ENCODE results near the gene KIRREL2.
"Not testable (repeated sequence)": the region's sequence is repeated elsewhere in the genome, so short reads cannot be mapped to it uniquely, and the experiment has no call there.

The KIRREL2 gene

DNA sequence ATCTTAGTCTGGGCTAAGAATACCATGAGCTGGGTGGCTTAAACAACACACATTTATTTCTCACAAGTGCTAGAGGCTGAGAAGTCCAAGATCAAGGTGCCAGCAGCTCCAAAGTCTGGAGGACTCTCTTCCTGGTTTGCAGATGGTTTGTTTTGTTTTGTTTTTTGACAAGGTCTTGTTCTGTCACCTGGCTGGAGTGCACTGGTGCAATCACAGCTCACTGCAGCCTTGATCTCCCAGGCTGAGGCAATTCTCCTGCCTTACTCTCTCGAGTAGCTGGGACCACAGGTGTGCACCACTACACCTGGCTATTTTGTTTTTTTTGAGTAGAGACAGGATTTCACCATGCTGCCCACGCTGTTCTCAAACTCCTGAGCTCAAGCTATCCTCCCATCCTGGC, 27.2 kb downstream of the KIRREL2 start:
- H3K4me3 ChIP-seq (ENCODE audit: low read length): no peak overlapping the region
- no peak for DNase-seq (ENCODE audit: low read depth)
- TF ChIP-seq, protein P1, sequence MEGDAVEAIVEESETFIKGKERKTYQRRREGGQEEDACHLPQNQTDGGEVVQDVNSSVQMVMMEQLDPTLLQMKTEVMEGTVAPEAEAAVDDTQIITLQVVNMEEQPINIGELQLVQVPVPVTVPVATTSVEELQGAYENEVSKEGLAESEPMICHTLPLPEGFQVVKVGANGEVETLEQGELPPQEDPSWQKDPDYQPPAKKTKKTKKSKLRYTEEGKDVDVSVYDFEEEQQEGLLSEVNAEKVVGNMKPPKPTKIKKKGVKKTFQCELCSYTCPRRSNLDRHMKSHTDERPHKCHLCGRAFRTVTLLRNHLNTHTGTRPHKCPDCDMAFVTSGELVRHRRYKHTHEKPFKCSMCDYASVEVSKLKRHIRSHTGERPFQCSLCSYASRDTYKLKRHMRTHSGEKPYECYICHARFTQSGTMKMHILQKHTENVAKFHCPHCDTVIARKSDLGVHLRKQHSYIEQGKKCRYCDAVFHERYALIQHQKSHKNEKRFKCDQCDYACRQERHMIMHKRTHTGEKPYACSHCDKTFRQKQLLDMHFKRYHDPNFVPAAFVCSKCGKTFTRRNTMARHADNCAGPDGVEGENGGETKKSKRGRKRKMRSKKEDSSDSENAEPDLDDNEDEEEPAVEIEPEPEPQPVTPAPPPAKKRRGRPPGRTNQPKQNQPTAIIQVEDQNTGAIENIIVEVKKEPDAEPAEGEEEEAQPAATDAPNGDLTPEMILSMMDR (conservative IDR thresholded peaks at IDR 0.05; ENCODE audit: low read length): no peak

DNA sequence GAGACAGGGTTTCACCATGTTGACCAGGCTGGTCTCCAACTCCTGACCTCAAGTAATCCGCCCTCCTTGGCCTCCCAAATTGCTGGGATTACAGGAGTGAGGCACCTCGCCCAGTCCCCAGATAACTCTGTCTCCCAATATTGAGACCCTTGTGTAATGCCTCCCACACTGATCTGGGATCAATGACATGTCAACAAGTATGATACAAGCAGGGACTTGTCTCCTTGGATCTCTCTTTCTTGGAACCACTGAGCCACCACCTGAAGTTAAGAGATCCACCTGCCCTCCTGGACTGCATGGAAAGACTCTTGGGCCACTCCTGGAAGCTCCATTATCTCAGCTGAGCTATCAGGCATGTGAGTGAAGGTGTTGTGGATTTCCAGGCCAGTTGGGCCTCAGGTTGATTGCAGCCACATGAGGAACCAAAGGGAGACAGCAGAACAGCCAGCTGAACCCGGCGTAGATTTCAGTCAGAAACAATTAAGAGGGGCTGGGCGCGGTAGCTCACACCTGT, 28.6 kb downstream of the KIRREL2 start:
- no peak overlapping the region for H3K4me3 ChIP-seq (ENCODE audit: low read length)
- TF ChIP-seq, protein P1 (conservative IDR thresholded peaks at IDR 0.05; ENCODE audit: low read length): no peak
- DNase-seq (ENCODE audit: low read depth): no peak

DNA sequence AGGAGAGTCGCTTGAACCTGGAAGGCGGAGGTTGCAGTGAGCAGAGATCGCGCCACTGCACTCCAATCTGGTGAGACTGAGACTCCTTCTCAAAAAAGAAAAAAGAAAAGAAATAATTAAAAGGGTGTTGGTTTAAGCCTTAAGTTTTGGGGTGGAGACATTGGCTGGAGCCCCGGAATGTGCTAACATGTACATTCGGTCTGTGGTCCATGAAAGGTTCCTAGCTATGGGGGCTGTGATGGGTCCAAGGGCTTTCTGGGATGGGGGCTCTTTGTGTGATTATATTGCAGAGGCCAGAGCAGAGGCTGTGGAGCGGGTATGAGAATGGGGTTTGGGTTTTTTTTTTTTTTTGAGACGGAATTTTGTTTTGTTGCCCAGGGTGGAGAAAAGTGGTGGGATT, 29.2 kb downstream of the KIRREL2 start:
- DNase-seq (ENCODE audit: low read depth): no peak
- TF ChIP-seq, protein P1 (conservative IDR thresholded peaks at IDR 0.05; ENCODE audit: low read length): no peak
- no peak overlapping the region for H3K4me3 ChIP-seq (ENCODE audit: low read length)

DNA sequence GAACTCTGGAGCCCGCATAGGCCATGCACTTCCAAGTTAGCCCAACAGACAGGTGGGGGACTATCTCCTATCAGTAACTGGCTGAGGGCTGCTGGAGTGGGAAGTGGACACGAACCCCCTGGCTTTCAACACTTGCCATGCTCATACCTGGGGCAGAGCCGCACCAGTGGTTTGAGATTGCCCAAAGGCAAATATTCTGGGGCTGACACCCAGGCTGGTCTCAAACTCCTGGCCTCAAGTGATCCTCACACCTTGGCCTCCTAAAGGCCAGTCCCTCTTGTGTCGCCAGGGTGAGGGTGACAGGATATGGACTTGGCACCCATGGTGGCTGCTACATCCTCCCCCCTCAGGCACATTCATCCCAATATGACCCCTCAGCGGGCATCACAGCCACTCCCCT, 30.5 kb downstream of the KIRREL2 start:
- no peak for DNase-seq (ENCODE audit: low read depth)
- TF ChIP-seq, protein P1 (conservative IDR thresholded peaks at IDR 0.05; ENCODE audit: low read length): no peak
- H3K4me3 ChIP-seq (ENCODE audit: low read length): no peak overlapping the region

DNA sequence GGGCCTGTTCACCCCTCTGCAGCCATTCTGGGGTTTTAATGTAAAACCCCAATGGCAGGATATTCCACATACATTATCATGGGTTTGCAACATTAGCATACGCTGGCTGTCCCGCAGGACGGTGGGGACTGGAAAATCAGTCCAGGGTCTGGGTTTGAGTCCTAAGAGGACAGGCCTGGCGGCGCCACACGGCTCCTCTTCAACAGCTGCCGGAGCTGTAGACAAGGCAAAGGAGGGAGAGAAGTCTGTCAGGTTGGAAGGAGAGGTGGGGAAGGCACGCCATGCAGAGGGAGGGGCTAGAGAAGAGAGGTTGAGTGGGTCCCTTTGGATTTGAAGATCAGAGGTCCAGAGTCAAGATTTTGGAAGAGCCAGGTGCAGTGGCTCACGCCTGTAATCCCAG, 31.7 kb downstream of the KIRREL2 start:
- DNase-seq (ENCODE audit: low read depth): no peak
- TF ChIP-seq, protein P1 (conservative IDR thresholded peaks at IDR 0.05; ENCODE audit: low read length): no peak
- no peak overlapping the region for H3K4me3 ChIP-seq (ENCODE audit: low read length)

DNA sequence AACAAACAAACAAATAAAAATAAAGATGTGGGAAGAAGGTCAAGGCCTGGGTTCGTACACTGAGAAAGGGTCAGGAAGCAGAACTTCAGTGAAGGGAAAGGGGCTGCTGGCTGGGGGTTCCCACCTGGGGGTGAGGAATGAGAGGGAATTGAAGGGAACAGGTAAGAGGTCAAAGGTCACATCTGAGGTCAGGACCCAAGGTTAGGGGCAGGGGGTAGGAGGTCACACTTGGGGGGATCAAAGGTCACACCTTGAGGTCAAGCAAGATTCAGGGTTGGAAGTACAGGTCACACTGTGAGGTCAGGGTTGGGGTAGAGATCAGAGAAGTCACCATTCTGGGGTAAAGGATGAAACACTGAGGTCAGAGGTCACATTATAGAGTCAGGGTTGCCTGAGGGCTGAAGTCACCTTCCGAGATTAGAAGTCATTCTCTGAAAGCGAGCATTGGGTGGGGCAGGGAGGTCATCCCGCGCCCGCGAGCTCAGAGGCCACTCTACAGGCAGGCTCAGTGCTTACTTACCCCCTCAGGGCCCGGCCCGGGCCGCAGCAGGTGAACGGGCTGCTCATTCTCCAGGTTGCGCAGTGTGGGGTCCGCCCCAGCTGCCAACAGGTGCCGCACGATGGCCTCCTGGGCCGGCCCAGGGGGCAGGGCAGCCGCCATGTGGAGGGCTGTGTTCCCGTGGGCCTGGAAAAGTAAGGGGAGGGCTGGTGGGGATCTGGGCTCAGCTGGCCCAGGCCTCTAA, 32.8 kb downstream of the KIRREL2 start:
- TF ChIP-seq, protein P1 (conservative IDR thresholded peaks at IDR 0.05; ENCODE audit: low read length): no peak
- H3K4me3 ChIP-seq (ENCODE audit: low read length): no peak overlapping the region
- DNase-seq (ENCODE audit: low read depth): no peak

DNA sequence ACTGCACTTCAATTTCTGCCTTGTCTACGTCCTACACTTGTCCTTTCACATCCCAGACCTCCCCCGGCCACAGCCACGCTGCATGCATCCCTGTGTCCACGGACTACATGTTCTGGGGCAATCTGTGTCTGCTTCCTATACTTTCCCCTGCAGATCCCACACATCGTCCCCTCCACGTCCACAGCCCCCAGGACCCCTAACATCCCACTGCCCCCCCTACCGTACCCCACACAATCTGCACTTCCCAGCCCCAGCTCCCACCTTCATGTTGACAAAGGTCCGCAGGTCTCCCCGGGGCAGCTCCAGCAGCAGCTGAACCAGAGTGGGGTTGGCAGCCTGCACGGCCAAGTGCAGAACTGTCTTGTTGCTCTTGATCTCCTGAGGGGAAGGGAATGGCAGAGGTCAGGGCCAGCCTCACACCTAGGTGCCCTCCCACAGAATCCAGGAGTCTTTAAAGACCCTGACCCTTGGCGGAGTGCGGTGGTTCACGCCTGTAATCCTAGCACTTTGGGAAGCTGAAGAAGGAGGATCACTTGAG, 33.5 kb downstream of the KIRREL2 start:
- TF ChIP-seq, protein P1 (conservative IDR thresholded peaks at IDR 0.05; ENCODE audit: low read length): no peak
- DNase-seq (ENCODE audit: low read depth): no peak
- H3K4me3 ChIP-seq (ENCODE audit: low read length): no peak overlapping the region

DNA sequence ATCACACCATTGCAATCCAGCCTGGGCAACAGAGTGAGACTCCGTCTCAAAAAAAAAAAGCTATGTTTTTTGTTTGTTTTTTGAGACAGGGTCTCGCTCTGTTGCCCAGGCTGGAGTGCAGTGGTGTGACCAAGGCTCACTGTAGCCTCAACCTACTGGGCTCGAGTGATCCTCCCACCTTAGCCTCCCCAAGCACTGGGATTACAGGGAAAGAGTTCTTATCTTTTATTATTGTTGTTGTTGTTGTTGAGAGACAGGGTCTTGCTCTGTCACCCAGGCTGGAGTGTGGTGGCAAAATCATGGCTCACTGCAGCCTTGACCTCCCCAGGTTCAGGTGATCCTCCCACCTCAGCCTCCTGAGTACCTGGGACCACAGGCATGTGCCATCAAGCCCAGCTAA, 35.1 kb downstream of the KIRREL2 start:
- not testable (repeated sequence) for DNase-seq (ENCODE audit: low read depth); H3K4me3 ChIP-seq (ENCODE audit: low read length)
